HG03457 (cell line): Measurements from ENCODE around the gene GPD1.

Source experiments
- ATAC-seq: cut with Tn5 transposase; IDR thresholded peaks from one replicate; pipeline ENCODE4 v1.9.1; 2021; ENCODE audit warnings: moderate number of reproducible peaks; ENCODE audit not compliant: unreplicated experiment

Gene GPD1

DNA sequence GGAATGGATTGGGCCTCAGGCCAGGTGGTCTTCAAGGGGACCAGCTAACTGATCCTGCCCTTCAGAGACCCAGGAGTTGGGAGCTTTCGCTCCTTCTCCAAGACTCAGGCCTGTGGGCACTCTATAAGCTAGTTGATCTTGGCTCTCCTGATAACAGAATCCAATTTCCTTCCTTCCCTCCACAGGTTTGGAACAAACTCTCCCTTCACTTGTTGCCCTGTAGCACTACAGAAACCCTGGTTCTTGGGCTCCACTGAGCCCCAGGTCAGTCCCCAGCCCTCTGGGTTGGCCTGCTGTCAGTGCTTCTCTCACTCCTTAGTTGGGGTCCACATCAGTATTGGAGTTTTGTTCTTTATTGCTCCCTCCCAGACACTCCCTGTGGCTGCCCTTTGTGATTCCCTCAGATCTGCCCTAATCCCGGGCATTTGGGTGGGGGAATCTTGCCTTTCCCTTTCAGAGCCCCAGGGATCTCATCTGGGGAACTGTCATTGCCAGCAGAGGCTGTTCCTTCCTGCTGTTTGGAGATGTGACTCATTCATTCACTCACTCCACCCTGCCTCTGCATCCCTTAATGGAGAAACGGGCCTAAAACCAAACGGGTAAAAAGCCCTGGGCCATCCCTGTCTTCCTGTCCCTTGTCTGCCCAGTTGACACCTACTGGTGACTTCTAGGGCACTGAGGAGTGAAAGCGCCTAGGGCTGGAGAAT, 4.4 kb upstream of the GPD1 start:
- ATAC-seq = no peak

DNA sequence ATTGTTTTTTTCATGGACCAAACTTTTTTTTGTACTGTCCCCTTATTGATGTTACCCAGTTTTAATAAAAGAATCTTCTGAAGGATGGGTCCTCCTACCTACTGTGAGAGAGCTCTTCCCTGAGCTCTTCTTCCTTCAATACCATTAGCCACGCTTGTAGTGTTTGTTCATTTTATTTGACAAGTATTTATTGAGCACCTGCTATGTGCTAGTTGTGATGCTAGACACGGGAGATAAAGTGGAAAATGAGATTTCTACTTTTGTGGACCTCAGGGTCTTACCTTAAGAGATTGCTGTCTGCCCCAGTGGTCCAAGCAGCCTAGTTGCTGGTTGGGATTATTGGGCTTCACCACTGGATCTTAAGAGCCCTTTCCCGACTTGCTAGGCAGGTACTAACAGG, 3.2 kb upstream of the GPD1 start:
- ATAC-seq = no peak

DNA sequence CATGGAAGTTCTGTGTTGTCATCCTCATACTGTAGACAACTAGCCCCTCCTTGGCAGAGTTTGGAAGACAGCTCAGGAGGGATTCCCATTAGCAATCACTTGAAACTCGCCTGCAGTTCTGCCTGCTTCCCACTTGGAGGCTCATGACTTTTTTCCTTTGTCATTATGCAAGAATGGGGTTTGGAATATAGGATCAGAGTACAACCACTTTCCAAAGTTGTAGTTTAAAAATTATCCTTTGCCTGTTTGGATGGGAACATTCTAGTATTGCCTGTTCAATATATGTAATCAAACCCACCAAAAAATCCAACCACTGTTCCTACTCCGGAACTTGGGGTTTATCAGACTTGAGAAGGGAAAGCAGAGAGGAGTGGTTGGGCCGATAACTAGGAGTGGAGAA, 2.1 kb upstream of the GPD1 start:
- no peak for ATAC-seq

DNA sequence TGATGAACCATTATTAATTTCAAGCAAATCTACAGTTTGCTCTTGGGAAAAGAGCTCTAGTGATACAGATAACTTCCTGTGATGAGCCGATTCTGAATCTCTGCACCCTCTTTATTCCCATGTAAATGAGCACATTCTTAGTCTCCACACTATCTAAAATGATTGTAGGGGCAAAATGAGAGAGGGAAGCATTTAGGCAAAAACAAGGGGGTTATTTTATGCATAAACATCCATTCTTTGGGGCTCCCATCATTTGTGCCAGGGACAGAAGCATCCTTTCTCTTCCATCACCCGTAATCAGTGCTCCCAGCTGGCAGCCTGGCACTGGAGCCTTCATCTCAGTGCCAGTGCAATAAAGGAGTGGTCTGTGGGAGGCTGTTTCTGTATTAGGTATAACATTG, 1.7 kb upstream of the GPD1 start:
- ATAC-seq = no peak

DNA sequence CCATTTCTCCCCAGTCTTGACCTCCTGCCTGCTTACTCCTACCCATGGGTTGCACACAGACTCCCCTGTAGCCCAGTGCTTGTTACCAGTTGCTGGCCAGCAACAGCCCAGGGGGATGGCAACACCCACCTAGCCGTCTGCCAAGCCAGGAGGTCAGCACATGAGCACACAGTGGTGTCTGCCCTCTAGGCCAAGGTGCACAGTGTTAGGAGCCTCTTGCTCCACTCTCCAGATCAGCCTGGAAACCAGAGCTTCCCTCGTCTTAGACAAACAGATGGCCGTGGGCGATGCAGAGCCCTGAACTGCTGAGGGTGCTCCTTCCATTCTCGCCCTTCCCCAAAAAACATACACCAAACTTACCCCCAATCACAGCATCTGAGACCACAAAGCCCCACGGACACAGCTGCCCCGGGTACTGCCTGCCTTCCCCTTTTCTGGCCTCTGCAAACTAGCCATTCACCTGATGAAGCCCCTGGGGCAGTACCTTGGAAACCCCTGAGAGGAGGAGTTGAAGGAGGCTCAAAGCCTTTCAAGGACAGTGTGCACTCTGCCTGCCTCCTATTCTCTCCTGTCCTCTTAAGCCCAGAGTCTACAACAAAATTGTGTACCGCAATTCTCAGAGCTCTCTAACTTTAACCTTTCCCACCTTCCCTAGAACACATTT, 1.0 kb upstream of the GPD1 start:
- ATAC-seq = no peak

DNA sequence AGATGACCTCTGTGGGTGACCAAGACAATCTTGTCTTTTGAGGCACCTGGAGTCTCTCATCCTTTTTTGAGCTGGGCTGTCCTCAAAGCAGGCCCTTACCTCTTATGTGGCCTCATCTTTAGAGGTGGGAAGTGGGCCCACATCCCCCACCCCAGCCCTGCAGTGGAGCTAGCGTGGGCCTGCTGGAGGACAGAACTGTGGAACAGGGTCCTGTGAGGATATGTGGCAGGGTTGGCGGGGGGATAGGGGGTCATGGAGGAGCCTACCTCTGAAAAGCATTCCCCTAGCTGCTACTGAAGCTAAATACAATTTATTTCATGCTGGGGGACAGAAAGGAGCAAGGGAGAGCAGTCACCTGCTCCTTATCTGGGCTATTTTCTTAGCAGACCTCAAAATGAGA, 457 bp upstream of the GPD1 start:
- ATAC-seq = no peak

DNA sequence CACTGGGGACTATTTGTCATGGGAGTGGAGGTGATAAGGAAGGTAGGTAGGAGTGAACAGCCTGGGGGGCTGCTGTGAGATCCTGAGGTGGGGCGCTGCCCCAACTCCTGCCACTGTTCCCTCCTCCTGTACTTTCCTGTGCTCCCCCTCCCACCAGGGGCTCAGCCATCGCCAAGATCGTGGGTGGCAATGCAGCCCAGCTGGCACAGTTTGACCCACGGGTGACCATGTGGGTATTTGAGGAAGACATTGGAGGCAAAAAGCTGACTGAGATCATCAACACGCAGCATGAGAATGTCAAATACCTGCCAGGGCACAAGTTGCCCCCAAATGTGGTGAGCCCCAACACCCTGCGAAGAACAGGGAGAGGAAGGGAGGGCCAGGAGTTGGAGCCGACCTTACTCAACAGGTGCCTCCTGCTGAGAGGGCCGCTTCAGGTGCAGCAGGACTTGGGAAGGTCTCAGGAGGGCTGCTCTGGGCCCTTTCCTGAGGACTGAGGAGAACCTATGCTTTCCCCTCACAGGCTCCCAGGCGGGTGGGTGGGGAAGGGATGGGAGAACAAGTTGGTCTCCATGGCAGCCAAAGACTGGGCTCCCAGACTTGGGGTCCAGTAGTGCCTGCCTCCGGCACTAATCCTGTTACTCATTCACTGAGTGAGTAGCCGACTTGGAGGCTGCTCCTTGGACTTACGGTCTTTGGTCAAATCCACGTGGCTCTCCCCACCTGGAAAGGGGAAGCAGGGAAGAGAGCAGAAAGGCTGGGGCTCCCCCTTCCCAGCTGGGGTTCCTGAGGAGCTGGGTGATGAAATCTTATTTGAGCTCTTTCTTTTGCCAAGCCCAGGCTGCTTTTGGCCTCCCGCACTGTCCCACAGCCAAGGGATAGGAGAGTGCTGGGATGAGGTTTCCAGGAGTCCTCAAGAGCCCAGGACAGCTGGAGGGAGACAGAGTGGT, 884 bp downstream of the GPD1 start:
- no peak for ATAC-seq

DNA sequence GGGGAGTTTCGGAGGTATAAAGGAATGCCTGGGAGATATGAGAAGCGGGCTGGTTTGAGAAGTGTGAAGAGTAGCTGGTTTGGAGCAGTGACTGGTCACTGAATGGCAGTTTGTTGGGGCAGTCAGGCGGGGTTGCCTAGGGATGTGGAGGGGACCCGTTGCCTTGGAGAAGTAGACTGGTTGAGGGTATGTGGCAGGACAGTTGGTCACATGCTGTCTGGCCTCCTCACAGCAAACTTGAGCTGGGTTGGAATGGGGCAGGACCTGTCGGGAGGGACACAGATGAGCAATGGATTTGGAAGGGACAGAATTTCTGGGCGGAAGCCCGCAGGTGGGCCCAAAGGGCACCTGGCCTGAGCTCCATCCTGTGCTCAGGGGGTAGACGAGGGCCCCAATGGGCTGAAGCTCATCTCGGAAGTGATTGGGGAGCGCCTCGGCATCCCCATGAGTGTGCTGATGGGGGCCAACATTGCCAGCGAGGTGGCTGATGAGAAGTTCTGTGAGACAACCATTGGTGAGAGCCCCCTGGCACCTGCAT, 2.2 kb downstream of the GPD1 start:
- no peak for ATAC-seq

DNA sequence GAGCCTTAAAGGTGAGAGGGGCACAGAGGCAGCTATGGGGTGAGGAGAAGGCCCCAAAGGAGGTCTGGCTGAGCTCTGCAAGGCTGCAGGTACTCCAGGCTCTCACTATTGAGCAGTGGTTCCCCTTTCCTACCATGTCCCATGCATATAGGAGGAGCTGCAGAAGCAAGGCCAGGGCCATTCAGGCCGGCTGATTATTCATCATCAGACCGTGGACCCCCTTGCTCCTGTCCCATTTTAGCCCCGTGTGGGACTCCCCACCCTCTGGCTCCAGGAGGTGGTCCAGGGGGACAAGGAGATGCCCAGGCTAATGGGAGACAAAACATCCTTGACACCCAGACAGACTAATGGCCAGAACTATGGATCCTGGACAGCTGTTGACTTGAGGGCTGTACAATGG, 3.1 kb downstream of the GPD1 start:
- ATAC-seq = no peak

DNA sequence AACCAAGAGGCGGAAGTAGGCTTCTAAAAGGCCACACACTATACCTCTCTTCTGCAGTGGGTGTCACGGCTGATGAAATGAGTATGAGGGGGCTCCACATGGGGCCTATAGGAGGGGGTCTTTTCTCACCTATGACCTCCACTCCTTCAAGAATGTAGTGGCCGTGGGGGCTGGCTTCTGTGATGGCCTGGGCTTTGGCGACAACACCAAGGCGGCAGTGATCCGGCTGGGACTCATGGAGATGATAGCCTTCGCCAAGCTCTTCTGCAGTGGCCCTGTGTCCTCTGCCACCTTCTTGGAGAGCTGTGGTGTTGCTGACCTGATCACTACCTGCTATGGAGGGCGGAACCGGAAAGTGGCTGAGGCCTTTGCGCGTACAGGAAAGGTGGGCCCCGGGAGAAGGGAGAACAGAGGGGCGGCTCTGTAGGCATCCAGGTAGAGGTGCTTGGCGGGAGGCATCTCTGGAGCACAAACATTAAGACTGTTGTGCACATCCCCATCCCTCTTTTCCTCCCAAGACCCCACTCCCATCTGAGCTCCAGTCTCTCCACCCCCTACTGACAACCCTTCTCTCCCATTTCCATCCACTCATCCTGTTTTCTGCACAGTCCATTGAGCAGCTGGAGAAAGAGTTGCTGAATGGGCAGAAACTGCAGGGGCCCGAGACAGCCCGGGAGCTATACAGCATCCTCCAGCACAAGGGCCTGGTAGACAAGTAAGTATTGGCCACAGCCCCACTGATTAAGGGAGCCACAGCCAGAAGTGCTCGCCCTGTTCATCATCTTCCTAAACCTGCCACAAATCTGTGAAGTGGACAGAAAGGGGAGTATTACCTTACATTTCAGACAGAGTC, 3.8 kb downstream of the GPD1 start:
- ATAC-seq = no peak

DNA sequence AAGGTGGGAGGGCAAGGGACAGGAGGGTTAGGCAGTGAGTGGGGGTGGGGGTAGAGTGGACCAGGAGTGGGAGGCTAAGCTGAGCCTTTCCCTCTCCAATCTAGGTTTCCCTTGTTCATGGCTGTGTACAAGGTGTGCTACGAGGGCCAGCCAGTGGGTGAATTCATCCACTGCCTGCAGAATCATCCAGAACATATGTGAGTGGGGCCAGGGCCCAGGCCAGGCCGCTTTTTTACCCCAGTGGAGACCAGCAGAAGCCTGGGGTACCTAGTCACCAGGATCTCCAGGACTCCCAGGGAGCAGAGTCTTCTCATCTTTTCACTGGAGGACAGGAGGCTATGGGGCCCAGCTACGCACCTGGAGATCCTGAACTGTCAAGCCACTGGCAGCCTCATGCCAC, 5.5 kb downstream of the GPD1 start:
- no peak for ATAC-seq

DNA sequence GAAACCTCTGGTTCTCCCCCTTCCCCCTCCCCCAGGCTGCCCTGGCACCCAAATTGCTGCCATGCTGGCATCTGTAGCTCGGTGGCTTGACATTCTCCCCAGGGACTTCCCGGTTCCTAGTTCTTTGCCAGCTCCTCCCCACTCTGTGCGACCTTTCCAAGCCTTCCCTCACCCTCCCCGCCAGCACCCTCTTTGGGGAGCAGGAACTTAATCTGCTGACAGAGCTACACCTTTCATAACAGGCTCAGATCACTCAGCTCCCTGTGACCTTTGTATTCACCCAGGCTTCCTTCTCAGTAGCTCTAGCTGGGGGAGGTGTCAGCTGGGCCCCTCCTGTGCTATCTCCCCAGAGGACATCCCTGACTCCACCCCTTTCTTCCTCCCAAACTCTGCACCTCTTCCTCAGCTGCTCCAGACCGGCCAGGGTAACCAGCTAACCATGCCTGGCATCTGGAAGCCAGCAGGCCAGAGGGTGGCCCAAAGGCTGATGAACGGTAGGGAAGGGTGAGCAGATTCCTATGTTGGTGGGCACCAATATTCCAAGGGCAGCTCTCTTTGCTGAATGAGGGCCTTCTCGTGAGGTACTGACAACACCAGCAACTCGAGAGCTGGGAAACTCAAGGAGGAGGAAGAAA, 6.4 kb downstream of the GPD1 start:
- no peak for ATAC-seq

DNA sequence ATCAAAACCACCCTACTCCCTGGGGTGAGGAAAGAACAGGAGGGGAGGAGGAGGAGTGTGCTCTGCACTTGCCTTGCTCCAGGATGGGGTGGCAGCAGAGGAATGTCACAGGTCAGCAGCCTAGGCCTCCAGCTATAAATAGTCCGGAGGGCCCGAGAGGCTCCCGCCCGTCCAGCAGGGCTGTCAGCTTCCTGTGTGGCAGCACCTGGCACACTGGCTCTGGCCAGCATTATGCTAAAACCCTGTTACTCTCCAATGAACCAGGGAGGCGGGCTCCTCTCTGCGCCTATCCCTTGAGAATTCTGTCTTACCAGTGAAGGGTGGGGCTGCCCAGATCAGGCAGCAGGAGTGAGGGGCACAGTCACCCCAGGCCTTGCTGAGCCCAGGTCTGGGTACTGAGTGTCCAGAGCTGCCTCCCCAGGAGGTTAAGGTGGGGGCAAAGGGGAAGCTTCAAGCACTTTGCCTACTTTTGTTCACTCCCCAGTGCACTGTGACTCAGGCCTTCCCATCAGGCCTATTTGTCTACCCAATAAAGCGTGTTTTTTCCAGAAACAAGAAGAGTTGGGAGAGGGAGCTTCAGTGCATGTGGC, 7.0 kb downstream of the GPD1 start:
- ATAC-seq = no peak

DNA sequence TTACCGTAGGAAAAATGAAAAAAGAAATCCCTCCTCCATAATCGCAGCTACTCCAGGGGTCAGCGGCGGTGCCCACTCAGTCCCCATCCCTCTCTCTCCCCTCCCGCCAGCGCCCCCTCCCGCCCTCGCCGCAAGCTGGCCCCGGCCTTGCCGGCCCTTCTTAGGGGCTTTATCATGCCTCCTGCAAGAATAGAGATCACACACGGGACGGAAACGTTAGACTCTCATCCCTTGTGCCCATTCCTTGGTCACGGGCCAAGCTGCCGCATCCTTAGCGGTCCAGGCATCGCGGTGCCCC, 7.5 kb downstream of the GPD1 start:
- no peak for ATAC-seq

DNA sequence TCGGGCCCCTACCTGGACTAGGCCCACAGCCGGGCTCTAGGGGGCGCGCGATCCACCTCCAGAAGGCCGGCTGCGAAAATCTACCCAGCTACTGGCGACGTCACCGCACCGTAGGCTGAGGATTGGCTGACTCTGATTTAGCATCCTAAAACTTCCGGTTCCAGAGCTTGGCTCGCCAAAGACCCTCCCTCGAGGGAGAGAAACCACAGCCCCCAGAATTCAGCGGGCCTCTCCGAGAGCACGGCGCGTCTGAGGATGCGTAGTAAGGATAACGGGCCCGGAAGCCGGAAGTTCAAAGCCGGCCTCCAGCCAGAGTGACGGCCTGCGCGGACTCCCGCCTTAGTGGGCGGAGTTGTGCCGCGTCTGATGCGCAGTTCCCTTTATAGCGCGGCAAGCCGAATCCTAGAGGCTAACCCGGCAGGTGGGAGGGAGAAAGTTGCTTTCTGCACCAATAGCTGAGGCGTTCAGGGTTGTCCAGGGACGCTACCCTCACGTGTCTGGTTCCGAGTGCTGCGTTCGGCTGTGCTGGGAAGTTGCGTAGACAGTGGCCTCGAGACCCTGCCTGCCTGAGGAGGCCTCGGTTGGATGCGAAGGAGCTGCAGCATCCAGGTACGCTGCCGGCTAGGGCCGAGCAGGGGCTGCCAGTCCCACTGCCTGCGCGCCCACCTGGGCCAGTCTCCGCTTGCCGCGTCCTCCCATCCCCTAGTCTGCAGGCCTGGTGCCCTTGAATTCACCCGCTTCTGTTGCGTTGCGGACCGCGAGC, 8.1 kb downstream of the GPD1 start, which contains the start of gene COX14:
TSS of gene COX14 (plus strand) at position 544 of the 763 bp plus-strand sequence. CDS start 7,808 bp downstream, outside the sequence.
- ATAC-seq = peak; percentile 72

DNA sequence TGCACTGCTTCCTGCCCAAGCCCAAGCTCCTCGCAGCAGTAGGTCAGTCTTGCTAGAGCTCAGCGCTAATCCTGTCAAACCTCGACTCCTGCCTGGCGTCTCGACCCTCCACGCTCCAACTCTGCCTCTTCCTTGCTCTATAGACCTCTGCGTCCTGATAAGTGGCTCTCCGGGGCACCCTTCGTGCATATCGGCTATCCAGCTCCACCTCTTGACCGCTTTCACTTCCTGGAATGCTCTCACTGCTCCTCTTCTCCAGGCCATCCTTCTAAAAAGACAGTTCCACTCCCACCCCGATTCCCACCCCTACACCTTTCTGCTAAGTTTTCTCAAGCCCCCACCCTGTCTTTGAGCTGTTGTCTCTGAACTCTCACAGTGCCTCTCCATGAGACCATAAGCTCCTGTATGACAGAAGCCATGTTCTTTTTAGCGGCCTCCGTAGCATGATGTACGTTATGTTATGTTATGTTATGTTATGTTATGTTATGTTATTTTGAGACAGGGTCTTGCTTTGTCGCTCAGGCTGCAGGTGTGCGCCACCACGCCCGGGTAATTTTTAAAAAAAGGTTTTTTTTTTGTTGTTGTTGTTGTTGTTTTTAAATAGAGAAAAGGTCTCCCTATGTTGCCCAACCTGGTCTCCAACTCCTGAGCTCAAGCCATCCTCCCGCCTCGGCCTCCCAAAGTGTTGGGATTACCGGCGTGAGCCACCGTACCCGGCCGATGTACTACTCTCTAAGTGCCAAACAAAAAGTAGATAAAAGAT, 8.8 kb downstream of the GPD1 start:
- peak; percentile 4 for ATAC-seq

DNA sequence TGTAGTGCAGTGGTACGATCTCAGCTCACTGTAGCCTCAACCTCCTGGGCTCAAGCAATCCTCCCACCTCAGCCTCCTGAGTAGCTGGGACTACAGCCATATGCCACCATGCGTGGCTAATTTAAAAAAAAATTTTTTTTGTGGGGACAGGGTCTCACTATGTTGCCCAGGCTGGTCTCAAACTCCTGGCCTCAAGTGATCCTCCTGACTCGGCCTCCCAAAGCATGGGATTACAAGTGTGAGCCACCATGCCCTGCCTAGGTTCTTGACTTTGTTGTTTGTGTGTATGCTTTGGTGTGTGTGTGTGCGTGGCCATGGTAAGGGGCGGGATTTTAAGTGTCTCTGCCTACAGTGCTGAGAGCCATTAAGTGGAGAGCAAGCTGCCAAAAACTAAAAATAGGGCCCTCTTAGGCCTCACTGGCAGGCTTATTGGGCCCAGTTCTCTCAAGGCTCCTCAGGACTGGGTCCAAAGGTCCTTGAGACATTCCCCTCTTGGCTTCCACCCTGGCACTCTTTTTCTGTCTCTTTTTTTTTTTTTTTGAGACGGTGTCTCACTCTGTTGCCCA, 13.3 kb downstream of the GPD1 start:
- ATAC-seq = no peak

DNA sequence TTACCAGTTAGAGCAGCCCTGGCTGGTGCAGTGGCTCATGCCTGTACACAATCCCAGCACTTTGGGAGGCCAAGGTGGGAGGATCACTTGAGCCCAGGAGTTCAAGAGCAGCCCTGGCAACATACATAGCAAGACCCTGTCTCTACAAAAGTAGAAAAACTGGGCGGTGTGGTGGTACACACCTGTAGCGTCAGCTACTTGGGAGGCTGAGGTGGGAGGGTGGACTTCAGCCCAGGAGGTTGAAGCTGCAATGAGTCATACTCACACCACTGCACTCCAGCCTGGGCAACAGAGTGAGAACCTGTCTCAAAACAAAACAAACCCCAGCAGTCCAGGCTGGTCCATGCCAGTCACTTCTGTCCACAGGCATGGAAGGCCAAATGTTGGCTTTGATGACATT, 15.6 kb downstream of the GPD1 start:
- no peak for ATAC-seq
